ENCODE results near the gene KATNAL1. TPM values are rescaled to one million over a fixed set of nuclear protein-coding genes. Genes with fewer than 3 reads are reported as not detected.

Gene KATNAL1
- total and polyA plus RNA-seq, 5 donors from 2014 or later, result 5.1 to 29.2 (median 6.3) TPM

GRCh38 chr13:30256713-30257467, 50.5 kb downstream of the KATNAL1 start:
- Mint-ChIP-seq H3K27ac (peak overlapping the region in 1 of 3 donors; percentile 71), H3K27me3 (no peaks in the 10 kb centered on the region), H3K9me3 (peaks cover 0 to 6% (median 0%) of the 10 kb centered on the region in 7 donors), H3K36me3 (no peaks in the 10 kb centered on the region), H3K4me1 (peaks cover 0 to 29% (median 21%) of the 10 kb centered on the region in 4 donors), H3K4me3 (no peak overlapping the region)
- H3K4me3 ChIP-seq (ENCODE audit: low read depth, low read length), result no peak overlapping the region
- H3K9me3 ChIP-seq (ENCODE audit: control insufficient read depth in 2 of 2, low read length in 2 of 2), result no peaks in the 10 kb centered on the region
- DNase-seq, result no peak
- H3K27ac ChIP-seq (ENCODE audit: insufficient read depth, low read length, poor library complexity, severe bottlenecking), result no peak overlapping the region
- ATAC-seq (ENCODE audit: low read depth in 2 of 2), result no peak
- H3K36me3 ChIP-seq (ENCODE audit: control insufficient read depth, insufficient read depth, low read length), result no peaks in the 10 kb centered on the region
- H3K4me1 ChIP-seq (ENCODE audit: control insufficient read depth, insufficient read depth, low read length, poor library complexity, severe bottlenecking), result no peaks in the 10 kb centered on the region
- no peaks in the 10 kb centered on the region for H3K27me3 ChIP-seq (ENCODE audit: control insufficient read depth, insufficient read depth, low read length)

- Histone ChIP-seq H3K4me1 (ENCODE audit: control insufficient read depth, insufficient read depth, low read length, poor library complexity, severe bottlenecking) (no peaks in the 10 kb centered on the region), H3K27ac (ENCODE audit: insufficient read depth, low read length, poor library complexity, severe bottlenecking) (no peak overlapping the region), H3K4me3 (ENCODE audit: low read depth, low read length) (no peak overlapping the region), H3K36me3 (ENCODE audit: control insufficient read depth, insufficient read depth, low read length) (no peaks in the 10 kb centered on the region), H3K9me3 (ENCODE audit: control insufficient read depth in 2 of 2, low read length in 2 of 2) (no peaks in the 10 kb centered on the region), H3K27me3 (ENCODE audit: control insufficient read depth, insufficient read depth, low read length) (no peaks in the 10 kb centered on the region)
- H3K4me1 Mint-ChIP-seq, result peaks cover 8 to 29% (median 21%) of the 10 kb centered on the region in 4 donors
- no peak overlapping the region for H3K27ac Mint-ChIP-seq
- ATAC-seq (ENCODE audit: low read depth in 2 of 2) (no peak), DNase-seq (peak in 1 of 3 donors; percentile 19)
- H3K27me3 Mint-ChIP-seq, result no peaks in the 10 kb centered on the region
- no peaks in the 10 kb centered on the region for H3K36me3 Mint-ChIP-seq
- H3K9me3 Mint-ChIP-seq, result peaks cover 0 to 6% (median 0%) of the 10 kb centered on the region in 7 donors
- H3K4me3 Mint-ChIP-seq, result no peak overlapping the region
These were observed 51.7 kb downstream of the KATNAL1 start for GRCh38 chr13:30255696-30256095.

GRCh38 chr13:30253830-30254229, 53.5 kb downstream of the KATNAL1 start:
- peaks cover 0 to 4% (median 0%) of the 10 kb centered on the region in 7 donors for H3K9me3 Mint-ChIP-seq
- ATAC-seq (ENCODE audit: low read depth in 2 of 2) (no peak), DNase-seq (no peak)
- H3K9me3 ChIP-seq (ENCODE audit: control insufficient read depth in 2 of 2, low read length in 2 of 2), result peaks cover 0 to 4% of the 10 kb centered on the region in 2 experiments
- no peaks in the 10 kb centered on the region for H3K36me3 ChIP-seq (ENCODE audit: control insufficient read depth, insufficient read depth, low read length)
- H3K27me3 ChIP-seq (ENCODE audit: control insufficient read depth, insufficient read depth, low read length), result no peaks in the 10 kb centered on the region
- H3K4me3 ChIP-seq (ENCODE audit: low read depth, low read length), result no peak overlapping the region
- H3K4me1 ChIP-seq (ENCODE audit: control insufficient read depth, insufficient read depth, low read length, poor library complexity, severe bottlenecking), result no peaks in the 10 kb centered on the region
- peaks cover 10% of the 10 kb centered on the region for H3K36me3 Mint-ChIP-seq
- no peak overlapping the region for H3K4me3 Mint-ChIP-seq
- H3K27me3 Mint-ChIP-seq, result no peaks in the 10 kb centered on the region
- H3K27ac Mint-ChIP-seq, result no peak overlapping the region
- peaks cover 8 to 24% (median 12%) of the 10 kb centered on the region in 4 donors for H3K4me1 Mint-ChIP-seq
- H3K27ac ChIP-seq (ENCODE audit: insufficient read depth, low read length, poor library complexity, severe bottlenecking), result no peak overlapping the region

GRCh38 chr13:30247406-30247805, 59.9 kb downstream of the KATNAL1 start:
- no peak overlapping the region for H3K27ac ChIP-seq (ENCODE audit: insufficient read depth, low read length, poor library complexity, severe bottlenecking)
- no peak for ATAC-seq (ENCODE audit: low read depth in 2 of 2)
- DNase-seq, result no peak
- no peaks in the 10 kb centered on the region for H3K36me3 ChIP-seq (ENCODE audit: control insufficient read depth, insufficient read depth, low read length)
- peaks cover 2 to 16% (median 6%) of the 10 kb centered on the region in 4 donors for H3K4me1 Mint-ChIP-seq
- H3K27me3 ChIP-seq (ENCODE audit: control insufficient read depth, insufficient read depth, low read length), result no peaks in the 10 kb centered on the region
- H3K9me3 ChIP-seq (ENCODE audit: control insufficient read depth in 2 of 2, low read length in 2 of 2), result peaks cover 0 to 4% of the 10 kb centered on the region in 2 experiments
- no peak overlapping the region for H3K4me3 ChIP-seq (ENCODE audit: low read depth, low read length)
- no peak overlapping the region for H3K27ac Mint-ChIP-seq
- no peak overlapping the region for H3K4me3 Mint-ChIP-seq
- peaks cover 0 to 10% (median 2%) of the 10 kb centered on the region in 7 donors for H3K9me3 Mint-ChIP-seq
- H3K27me3 Mint-ChIP-seq, result no peaks in the 10 kb centered on the region
- no peaks in the 10 kb centered on the region for H3K4me1 ChIP-seq (ENCODE audit: control insufficient read depth, insufficient read depth, low read length, poor library complexity, severe bottlenecking)
- peaks cover 22% of the 10 kb centered on the region for H3K36me3 Mint-ChIP-seq

- Mint-ChIP-seq H3K9me3 (peaks cover 0 to 4% (median 1%) of the 10 kb centered on the region in 7 donors), H3K36me3 (peaks cover 10% of the 10 kb centered on the region), H3K27ac (no peak overlapping the region), H3K4me1 (peaks cover 0 to 8% (median 7%) of the 10 kb centered on the region in 4 donors), H3K27me3 (no peaks in the 10 kb centered on the region), H3K4me3 (no peak overlapping the region)
- Histone ChIP-seq H3K27ac (ENCODE audit: insufficient read depth, low read length, poor library complexity, severe bottlenecking) (no peak overlapping the region), H3K4me3 (ENCODE audit: low read depth, low read length) (no peak overlapping the region), H3K4me1 (ENCODE audit: control insufficient read depth, insufficient read depth, low read length, poor library complexity, severe bottlenecking) (no peaks in the 10 kb centered on the region), H3K27me3 (ENCODE audit: control insufficient read depth, insufficient read depth, low read length) (no peaks in the 10 kb centered on the region), H3K36me3 (ENCODE audit: control insufficient read depth, insufficient read depth, low read length) (peaks cover 8% of the 10 kb centered on the region), H3K9me3 (ENCODE audit: control insufficient read depth in 2 of 2, low read length in 2 of 2) (no peaks in the 10 kb centered on the region)
- ATAC-seq (ENCODE audit: low read depth in 2 of 2) (no peak), DNase-seq (no peak)
These were observed 65.8 kb downstream of the KATNAL1 start for GRCh38 chr13:30241532-30241931.

GRCh38 chr13:30240608-30241007, 66.7 kb downstream of the KATNAL1 start:
- Mint-ChIP-seq H3K36me3 (peaks cover 6% of the 10 kb centered on the region), H3K9me3 (peaks cover 0 to 3% (median under 1%) of the 10 kb centered on the region in 7 donors), H3K27ac (no peak overlapping the region), H3K27me3 (no peaks in the 10 kb centered on the region), H3K4me1 (peaks cover 0 to 8% (median 4%) of the 10 kb centered on the region in 4 donors), H3K4me3 (no peak overlapping the region)
- Histone ChIP-seq H3K36me3 (ENCODE audit: control insufficient read depth, insufficient read depth, low read length) (peaks cover 8% of the 10 kb centered on the region), H3K27me3 (ENCODE audit: control insufficient read depth, insufficient read depth, low read length) (no peaks in the 10 kb centered on the region), H3K9me3 (ENCODE audit: control insufficient read depth in 2 of 2, low read length in 2 of 2) (no peaks in the 10 kb centered on the region), H3K27ac (ENCODE audit: insufficient read depth, low read length, poor library complexity, severe bottlenecking) (no peak overlapping the region), H3K4me3 (ENCODE audit: low read depth, low read length) (no peak overlapping the region), H3K4me1 (ENCODE audit: control insufficient read depth, insufficient read depth, low read length, poor library complexity, severe bottlenecking) (no peaks in the 10 kb centered on the region)
- no peak for ATAC-seq (ENCODE audit: low read depth in 2 of 2)
- DNase-seq, result no peak

- Histone ChIP-seq H3K27me3 (ENCODE audit: control insufficient read depth, insufficient read depth, low read length) (no peaks in the 10 kb centered on the region), H3K9me3 (ENCODE audit: control insufficient read depth in 2 of 2, low read length in 2 of 2) (no peaks in the 10 kb centered on the region), H3K36me3 (ENCODE audit: control insufficient read depth, insufficient read depth, low read length) (peaks cover 13% of the 10 kb centered on the region), H3K4me3 (ENCODE audit: low read depth, low read length) (no peak overlapping the region), H3K4me1 (ENCODE audit: control insufficient read depth, insufficient read depth, low read length, poor library complexity, severe bottlenecking) (no peaks in the 10 kb centered on the region), H3K27ac (ENCODE audit: insufficient read depth, low read length, poor library complexity, severe bottlenecking) (no peak overlapping the region)
- peaks cover 6% of the 10 kb centered on the region for H3K36me3 Mint-ChIP-seq
- no peak overlapping the region for H3K27ac Mint-ChIP-seq
- H3K4me1 Mint-ChIP-seq, result no peaks in the 10 kb centered on the region
- no peak overlapping the region for H3K4me3 Mint-ChIP-seq
- ATAC-seq (ENCODE audit: low read depth in 2 of 2), result no peak
- H3K9me3 Mint-ChIP-seq, result no peaks in the 10 kb centered on the region
- H3K27me3 Mint-ChIP-seq, result no peaks in the 10 kb centered on the region
- no peak for DNase-seq
These were observed 72.1 kb downstream of the KATNAL1 start for GRCh38 chr13:30235216-30235615.
